Colonic mucosa (tissue), 4 donors: Measurements from ENCODE around the gene CDC14C. TPM values are rescaled to one million over a fixed set of nuclear protein-coding genes. Genes with fewer than 3 reads are reported as not detected.

Source experiments
- DNase-seq: peaks from one replicate; pipeline ENCODE4 v3.0.0-alpha.2; 2020
- H3K27ac ChIP-seq: fragments of 200-600 bp; one replicate; pipeline ENCODE4 v1.8.0; 2021
- H3K27me3 ChIP-seq: fragments of 200-600 bp; one replicate; pipeline ENCODE4 v1.8.0; 2021
- H3K36me3 ChIP-seq: fragments of 200-600 bp; one replicate; pipeline ENCODE4 v1.8.0; 2021
- H3K4me1 ChIP-seq: fragments of 200-600 bp; one replicate; pipeline ENCODE4 v1.8.0; 2021; ENCODE audit warnings: mild to moderate bottlenecking
- H3K4me3 ChIP-seq: fragments of 200-600 bp; one replicate; pipeline ENCODE4 v1.8.0; 2021
- H3K9ac ChIP-seq, 2 donors: one replicate each; pipeline ENCODE4 v1.7.0; 2013; ENCODE audit warnings: control low read depth in 2 of 2, low read depth in 2 of 2, low read length in 2 of 2
- H3K9me3 ChIP-seq: fragments of 200-600 bp; one replicate; pipeline ENCODE4 v1.8.0; 2021
- CTCF ChIP-seq: fragments of 200-600 bp; IDR thresholded peaks from one replicate; pipeline ENCODE4 v1.8.0; 2022; ENCODE audit warnings: antibody characterized with exemption, mild to moderate bottlenecking
- intact Hi-C: fragments of 100-400 bp; cut with DNase I; formaldehyde crosslinking; loops from one replicate; pipeline ENCODE4 v1.14.1; 2022
- total RNA-seq, 2 donors: library from RNA; stranded (reverse); fragmentation: NEBNext Ultra II Directional in 1 of 2; extraction: Animal tissue kit (Norgen Biotek cat#: 25700) in 1 of 2; gene quantifications; one replicate each; pipeline ENCODE4 v1.2.1, GENCODE V29; 2021
- donor health status: healthy.
- donor health status: DM: no; HTN: no; CAD: no.
- donor health status: DM: no; HTN: no; CAD: no.

CDC14C gene
- total RNA-seq, 2 donors from 2014 or later = not detected

- no peaks in the 10 kb centered on the region for H3K27me3 ChIP-seq
- intact Hi-C loops = no loop called here
- no peak overlapping the region for H3K9ac ChIP-seq
- TF ChIP-seq CTCF = no peak
- H3K4me1 ChIP-seq = no peaks in the 10 kb centered on the region
- no peaks in the 10 kb centered on the region for H3K36me3 ChIP-seq
- H3K27ac ChIP-seq = no peak overlapping the region
- DNase-seq = no peak
- H3K9me3 ChIP-seq = no peaks in the 10 kb centered on the region
- H3K4me3 ChIP-seq = no peak overlapping the region
Measured at GRCh38 chr7:48932126-48932910, 8.0 kb downstream of the CDC14C start.

GRCh38 chr7:48933549-48934085, 9.3 kb downstream of the CDC14C start:
- Histone ChIP-seq H3K4me3 (no peak overlapping the region), H3K27ac (no peak overlapping the region), H3K36me3 (no peaks in the 10 kb centered on the region), H3K27me3 (no peaks in the 10 kb centered on the region), H3K4me1 (no peaks in the 10 kb centered on the region), H3K9ac (no peak overlapping the region), H3K9me3 (no peaks in the 10 kb centered on the region)
- DNase-seq = no peak
- intact Hi-C loops = no loop called here
- no peak for TF ChIP-seq CTCF

- Histone ChIP-seq H3K36me3 (no peaks in the 10 kb centered on the region), H3K4me1 (no peaks in the 10 kb centered on the region), H3K27ac (no peak overlapping the region), H3K9ac (no peak overlapping the region), H3K9me3 (no peaks in the 10 kb centered on the region), H3K4me3 (no peak overlapping the region), H3K27me3 (no peaks in the 10 kb centered on the region)
- TF ChIP-seq CTCF = no peak
- DNase-seq = no peak
- intact Hi-C loops = no loop called here
Measured at GRCh38 chr7:48938539-48939295, 14.4 kb downstream of the CDC14C start.

GRCh38 chr7:48943279-48943990, 19.1 kb downstream of the CDC14C start:
- no peak overlapping the region for H3K9ac ChIP-seq
- H3K4me1 ChIP-seq = no peaks in the 10 kb centered on the region
- H3K27ac ChIP-seq = no peak overlapping the region
- H3K9me3 ChIP-seq = no peaks in the 10 kb centered on the region
- H3K36me3 ChIP-seq = no peaks in the 10 kb centered on the region
- no peak for TF ChIP-seq CTCF
- H3K27me3 ChIP-seq = no peaks in the 10 kb centered on the region
- DNase-seq = no peak
- no peak overlapping the region for H3K4me3 ChIP-seq
- intact Hi-C loops = no loop called here

GRCh38 chr7:48955916-48956315, 31.6 kb downstream of the CDC14C start:
- H3K4me3 ChIP-seq = no peak overlapping the region
- no peak overlapping the region for H3K27ac ChIP-seq
- H3K9ac ChIP-seq = no peak overlapping the region
- no peak for DNase-seq
- H3K36me3 ChIP-seq = no peaks in the 10 kb centered on the region
- no peaks in the 10 kb centered on the region for H3K4me1 ChIP-seq
- no peaks in the 10 kb centered on the region for H3K27me3 ChIP-seq
- no peak for TF ChIP-seq CTCF
- no peaks in the 10 kb centered on the region for H3K9me3 ChIP-seq
- intact Hi-C loops = no loop called here
